ENCODE measurements around the gene LAMP2. TPM values are rescaled to one million over a fixed set of nuclear protein-coding genes. Genes with fewer than 3 reads are reported as not detected.

The LAMP2 gene
- total and polyA plus RNA-seq, 2 donors (not counting 3 experiments of a cell fraction or from before 2014, with no cell fraction given), result 108 to 135 TPM

GRCh38 chrX:120401301-120401700, 67.8 kb downstream of the LAMP2 start:
- no peaks in the 10 kb centered on the region for H3K9me1 ChIP-seq (replicated peaks; ENCODE audit: control insufficient read depth, extremely low read depth, insufficient read depth, low read length)
- no peak overlapping the region for H3K27ac ChIP-seq (ENCODE audit: insufficient read depth, low read depth, low read length)
- BruUV-seq (replicated peaks), result no TSS peak
- dilution Hi-C loops (cut with MboI; ENCODE audit: extremely low pct_ligation_motif_present, low sequenced_read_pairs), result no loop called here
- ChIA-PET CTCF (no interaction called here), POLR2A (no interaction called here)
- H2AFZ ChIP-seq (ENCODE audit: low read depth, low read length), result no peak overlapping the region
- TF ChIP-seq FOS (IDR thresholded peaks at IDR 0.05; ENCODE audit: borderline replicate concordance, insufficient read depth, low read length) (no peak), EZH2 (IDR thresholded peaks at IDR 0.05; ENCODE audit: borderline replicate concordance, low read depth, low read length, severe bottlenecking) (no peak), JUN (IDR thresholded peaks at IDR 0.05; ENCODE audit: borderline replicate concordance, insufficient read depth, insufficient read length, low read depth) (no peak), GATA2 (IDR thresholded peaks at IDR 0.05; ENCODE audit: insufficient read depth, insufficient read length, low read depth, low read length) (no peak), POLR2A (IDR thresholded peaks at IDR 0.05; ENCODE audit: low read depth, low read length) (no peak), MAX (IDR thresholded peaks at IDR 0.05; ENCODE audit: insufficient read depth, insufficient read length) (no peak), MYC (IDR thresholded peaks at IDR 0.05; ENCODE audit: low read depth, low read length) (no peak), POLR2AphosphoS5 (IDR thresholded peaks at IDR 0.05; ENCODE audit: insufficient read depth, low read depth, low read length) (no peak), CTCF (IDR thresholded peaks at IDR 0.05; ENCODE audit: extremely low read depth in 1 of 2, insufficient read depth in 1 of 2, low read depth in 1 of 2, low read length in 2 of 2) (no peak)
- no peak for DNase-seq (ENCODE audit: low read depth, low spot score)
- FAIRE-seq, result no peak
- H3K4me1 ChIP-seq (ENCODE audit: control insufficient read depth, extremely low read depth, insufficient read depth, low read length), result no peaks in the 10 kb centered on the region
- no peaks in the 10 kb centered on the region for H3K9me3 ChIP-seq (replicated peaks; ENCODE audit: control insufficient read depth, insufficient read depth, low read length)
- no peaks in the 10 kb centered on the region for H3K36me3 ChIP-seq (ENCODE audit: control insufficient read depth in 2 of 2, extremely low read depth in 1 of 2, insufficient read depth in 2 of 2, low read length in 2 of 2)
- no peak overlapping the region for H3K4me3 ChIP-seq (replicated peaks in 1 of 3; ENCODE audit: insufficient read depth in 1 of 3, low read depth in 1 of 3, low read length in 3 of 3)
- H3K9ac ChIP-seq (replicated peaks; ENCODE audit: extremely low read depth, insufficient read depth, low read length), result no peak overlapping the region
- no peaks in the 10 kb centered on the region for H4K20me1 ChIP-seq (replicated peaks; ENCODE audit: control insufficient read depth, extremely low read depth, insufficient read depth, low read length)
- no peaks in the 10 kb centered on the region for H3K79me2 ChIP-seq (ENCODE audit: control insufficient read depth, insufficient read depth, low read length)
- H3K27me3 ChIP-seq (ENCODE audit: control insufficient read depth in 2 of 2, insufficient read depth in 2 of 2, low read length in 2 of 2), result no peaks in the 10 kb centered on the region
- no peak overlapping the region for H3K4me2 ChIP-seq (ENCODE audit: insufficient read depth, low read length)
- intact Hi-C loops (cut with micrococcal nuclease), result no loop called here

Measured in endothelial cell of umbilical vein (primary cell).